Transverse colon (tissue), 4 donors: ENCODE data around the gene TBC1D22B. TPM values are rescaled to one million over a fixed set of nuclear protein-coding genes. Genes with fewer than 3 reads are reported as not detected.

ENCODE experiments used
- DNase-seq: peaks from one replicate; pipeline ENCODE4 v3.0.0-alpha.2; 2019
- H3K27ac ChIP-seq, 4 donors: fragments of 200-600 bp; sonication (generic); 2 replicates each; pipeline ENCODE4 v1.5.1; 2016 to 2018; ENCODE audit warnings: inconsistent platforms in 4 of 4
- H3K27me3 ChIP-seq: fragments of 200-600 bp; sonication (generic); 2 replicates; pipeline ENCODE4 v1.5.1; 2017; ENCODE audit warnings: inconsistent platforms
- H3K36me3 ChIP-seq, 4 donors: fragments of 200-600 bp; sonication (generic); 2 replicates each; pipeline ENCODE4 v1.5.1; 2017 to 2019; ENCODE audit warnings: inconsistent platforms in 4 of 4
- H3K4me1 ChIP-seq, 4 donors: fragments of 200-600 bp; sonication (generic); 2 replicates each; pipeline ENCODE4 v1.5.1; 2017 to 2020; ENCODE audit warnings: inconsistent platforms in 4 of 4
- H3K4me3 ChIP-seq, 4 donors: fragments of 200-600 bp; sonication (generic); 1 replicate in 1 of 4; 2 replicates in 3 of 4; pipeline versions ENCODE4 v1.5.1 to v1.6.1; 2017 to 2019; ENCODE audit warnings: inconsistent platforms in 4 of 4
- H3K9me3 ChIP-seq, 2 donors: fragments of 200-600 bp; sonication (generic); 2 replicates each; pipeline ENCODE4 v1.5.1; 2017 to 2019; ENCODE audit warnings: inconsistent platforms in 2 of 2
- EP300 ChIP-seq: sonication (generic); formaldehyde crosslinking; IDR thresholded peaks from one replicate; pipeline ENCODE4 v1.6.1; 2017; ENCODE audit warnings: antibody characterized with exemption, low read depth
- POLR2A ChIP-seq: fragments of 450-650 bp; IDR thresholded peaks from one replicate; pipeline ENCODE4 v1.6.1; 2016; ENCODE audit warnings: antibody characterized with exemption, mild to moderate bottlenecking, moderate library complexity
- POLR2AphosphoS5 ChIP-seq, 3 donors: sonication (generic); formaldehyde crosslinking; IDR thresholded peaks; one replicate each; pipeline ENCODE4 v1.6.1; 2016; ENCODE audit warnings: antibody characterized with exemption in 3 of 3
- whole genome bisulfite sequencing, 2 donors: methylation state at CpG; one replicate each; pipeline ENCODE4 v1.1.5; 2018; ENCODE audit warnings: low coverage in 1 of 2; 5-methylcytosine and 5-hydroxymethylcytosine counted together
- in situ Hi-C, 4 donors: fragments of 200-750 bp; cut with MboI; loops; one replicate each; pipeline versions ENCODE4 v1.15.0 to v1.15.1; 2017; ENCODE audit warnings: low sequenced_read_pairs in 3 of 4, low pct_ligation_motif_present in 1 of 4, low pct_unique_long_range_greater_than_20kb in 1 of 4
- intact Hi-C: fragments of 100-400 bp; cut with DNase I; formaldehyde crosslinking; loops from one replicate; pipeline ENCODE4 v1.15.1; 2023; ENCODE audit warnings: low total_unique reads
- total RNA-seq, 4 donors: library from RNA; depleted of rRNA; stranded (reverse); fragments of >200 nt; gene quantifications; one replicate each; pipeline ENCODE4 v1.1.0, GENCODE V29; 2016
- TF ChIP-seq, protein P1 (sequence below), 5 experiments: fragments of 200-600 bp in 3 of 5; fragments of 450-650 bp in 2 of 5; sonication (generic) in 3 of 5; IDR thresholded peaks; 1 replicate in 2 of 5; 2 replicates in 3 of 5; pipeline ENCODE4 v1.5.1; 2016 to 2017; ENCODE audit warnings: antibody characterized with exemption in 5 of 5, inconsistent platforms in 3 of 5, mild to moderate bottlenecking in 2 of 5, moderate library complexity in 1 of 5

TBC1D22B gene
- total RNA-seq, 4 donors from 2014 or later = 9.0 to 15.7 (median 12.6) TPM

DNA sequence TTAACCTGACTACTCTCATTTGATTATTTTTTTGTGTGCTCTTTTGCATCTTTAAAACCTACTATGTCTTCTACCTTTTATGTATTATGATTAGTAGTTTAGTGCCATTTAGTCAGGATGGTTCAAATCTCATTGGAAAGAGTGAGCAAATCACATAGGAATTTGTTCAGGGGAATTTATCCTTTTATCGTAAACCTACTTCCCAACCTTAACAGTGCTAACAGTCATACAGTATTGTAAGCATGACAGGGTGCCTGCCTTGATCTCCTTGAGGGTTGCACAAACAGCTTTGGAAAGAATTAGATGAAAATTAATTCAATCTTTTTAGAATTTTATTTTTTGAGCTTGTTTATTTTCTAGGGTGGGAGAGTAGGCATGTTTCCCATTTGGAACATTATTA is 114.5 kb downstream of the TBC1D22B start:
- TF ChIP-seq POLR2AphosphoS5 (IDR thresholded peaks at IDR 0.05) (no peak), EP300 (no peak), POLR2A (no peak)
- TF ChIP-seq, protein P1, sequence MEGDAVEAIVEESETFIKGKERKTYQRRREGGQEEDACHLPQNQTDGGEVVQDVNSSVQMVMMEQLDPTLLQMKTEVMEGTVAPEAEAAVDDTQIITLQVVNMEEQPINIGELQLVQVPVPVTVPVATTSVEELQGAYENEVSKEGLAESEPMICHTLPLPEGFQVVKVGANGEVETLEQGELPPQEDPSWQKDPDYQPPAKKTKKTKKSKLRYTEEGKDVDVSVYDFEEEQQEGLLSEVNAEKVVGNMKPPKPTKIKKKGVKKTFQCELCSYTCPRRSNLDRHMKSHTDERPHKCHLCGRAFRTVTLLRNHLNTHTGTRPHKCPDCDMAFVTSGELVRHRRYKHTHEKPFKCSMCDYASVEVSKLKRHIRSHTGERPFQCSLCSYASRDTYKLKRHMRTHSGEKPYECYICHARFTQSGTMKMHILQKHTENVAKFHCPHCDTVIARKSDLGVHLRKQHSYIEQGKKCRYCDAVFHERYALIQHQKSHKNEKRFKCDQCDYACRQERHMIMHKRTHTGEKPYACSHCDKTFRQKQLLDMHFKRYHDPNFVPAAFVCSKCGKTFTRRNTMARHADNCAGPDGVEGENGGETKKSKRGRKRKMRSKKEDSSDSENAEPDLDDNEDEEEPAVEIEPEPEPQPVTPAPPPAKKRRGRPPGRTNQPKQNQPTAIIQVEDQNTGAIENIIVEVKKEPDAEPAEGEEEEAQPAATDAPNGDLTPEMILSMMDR (IDR thresholded peaks at IDR 0.05) = no peak
- in situ Hi-C loops = no loop called here
- H3K4me1 ChIP-seq = no peaks in the 10 kb centered on the region
- no peaks in the 10 kb centered on the region for H3K9me3 ChIP-seq
- 71 to 94% methylated on average over 1 of the region's 1 CpG for WGBS, 2 donors
- H3K27ac ChIP-seq = no peak overlapping the region
- intact Hi-C loops = no loop called here
- H3K27me3 ChIP-seq = no peaks in the 10 kb centered on the region
- no peak overlapping the region for H3K4me3 ChIP-seq
- H3K36me3 ChIP-seq = peaks cover 0 to 24% (median 6%) of the 10 kb centered on the region in 4 donors
- no peak for DNase-seq

DNA sequence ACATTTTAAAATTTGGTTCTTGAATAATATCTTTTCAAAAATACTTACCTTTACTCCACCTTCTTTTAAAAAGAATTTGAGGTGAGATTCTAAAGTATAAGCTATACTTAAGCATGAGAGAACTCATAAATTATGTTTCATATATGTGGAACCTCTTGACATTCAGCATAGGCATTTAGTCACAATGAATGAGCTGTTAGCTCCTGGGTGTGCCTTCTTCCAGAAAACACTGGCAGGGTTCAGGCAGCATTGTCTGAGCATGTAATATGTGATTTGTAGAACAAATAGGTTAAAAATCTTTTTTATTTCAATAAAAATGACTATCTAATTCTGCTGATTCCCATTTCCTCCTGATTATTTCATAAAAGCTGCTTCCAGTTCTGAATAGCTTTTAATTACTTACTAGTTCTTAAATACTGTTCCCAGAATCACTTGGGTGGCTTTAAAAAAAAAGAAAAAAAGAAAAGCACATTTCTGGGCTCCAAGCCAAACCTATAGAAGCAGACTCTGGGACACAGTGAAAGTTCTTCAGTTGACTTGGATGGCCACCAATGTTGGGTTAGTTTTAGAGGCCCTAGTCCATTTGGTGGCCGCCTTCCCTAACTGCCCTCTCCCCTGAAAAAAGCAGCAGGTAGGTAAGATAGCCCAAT is 116.4 kb downstream of the TBC1D22B start:
- TF ChIP-seq, protein P1 (IDR thresholded peaks at IDR 0.05) = no peak
- no peak for TF ChIP-seq POLR2A
- no peak for TF ChIP-seq EP300
- no peak for TF ChIP-seq POLR2AphosphoS5 (IDR thresholded peaks at IDR 0.05)
- in situ Hi-C loops = no loop called here
- intact Hi-C loops = no loop called here
- Histone ChIP-seq H3K9me3 (no peaks in the 10 kb centered on the region), H3K27ac (no peak overlapping the region), H3K4me1 (no peaks in the 10 kb centered on the region), H3K27me3 (no peaks in the 10 kb centered on the region), H3K4me3 (no peak overlapping the region), H3K36me3 (peaks cover 0 to 27% (median 9%) of the 10 kb centered on the region in 4 donors)
- no peak for DNase-seq
- 80 to 92% methylated on average over 1 of the region's 1 CpG for WGBS, 2 donors

DNA sequence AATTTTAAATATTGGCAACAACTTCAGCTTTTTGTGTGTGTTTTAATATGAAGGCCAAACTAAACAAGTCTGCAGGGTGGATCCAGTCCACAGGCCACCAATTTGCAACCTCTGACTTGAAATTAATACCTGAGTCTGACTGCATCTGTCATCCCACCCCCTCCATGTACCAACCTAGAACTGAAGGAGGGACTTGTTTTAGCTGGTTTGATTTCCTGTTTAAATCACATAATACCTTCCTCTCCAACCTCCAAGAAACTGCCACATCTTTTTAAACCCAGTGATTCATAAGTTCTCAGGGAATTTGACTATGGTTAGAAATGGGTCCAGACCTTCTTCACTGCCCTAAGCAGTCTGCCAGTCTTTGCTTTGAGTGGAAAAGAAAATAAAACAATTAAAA is 117.8 kb downstream of the TBC1D22B start:
- no peaks in the 10 kb centered on the region for H3K4me1 ChIP-seq
- DNase-seq = no peak
- no peaks in the 10 kb centered on the region for H3K9me3 ChIP-seq
- no peak overlapping the region for H3K4me3 ChIP-seq
- peaks cover 0 to 27% (median 12%) of the 10 kb centered on the region in 4 donors for H3K36me3 ChIP-seq
- no peak for TF ChIP-seq EP300
- TF ChIP-seq, protein P1 (IDR thresholded peaks at IDR 0.05) = no peak
- TF ChIP-seq POLR2A = no peak
- no peak for TF ChIP-seq POLR2AphosphoS5 (IDR thresholded peaks at IDR 0.05)
- intact Hi-C loops (no loop called here), in situ Hi-C loops (no loop called here)
- no peak overlapping the region for H3K27ac ChIP-seq
- no peaks in the 10 kb centered on the region for H3K27me3 ChIP-seq

DNA sequence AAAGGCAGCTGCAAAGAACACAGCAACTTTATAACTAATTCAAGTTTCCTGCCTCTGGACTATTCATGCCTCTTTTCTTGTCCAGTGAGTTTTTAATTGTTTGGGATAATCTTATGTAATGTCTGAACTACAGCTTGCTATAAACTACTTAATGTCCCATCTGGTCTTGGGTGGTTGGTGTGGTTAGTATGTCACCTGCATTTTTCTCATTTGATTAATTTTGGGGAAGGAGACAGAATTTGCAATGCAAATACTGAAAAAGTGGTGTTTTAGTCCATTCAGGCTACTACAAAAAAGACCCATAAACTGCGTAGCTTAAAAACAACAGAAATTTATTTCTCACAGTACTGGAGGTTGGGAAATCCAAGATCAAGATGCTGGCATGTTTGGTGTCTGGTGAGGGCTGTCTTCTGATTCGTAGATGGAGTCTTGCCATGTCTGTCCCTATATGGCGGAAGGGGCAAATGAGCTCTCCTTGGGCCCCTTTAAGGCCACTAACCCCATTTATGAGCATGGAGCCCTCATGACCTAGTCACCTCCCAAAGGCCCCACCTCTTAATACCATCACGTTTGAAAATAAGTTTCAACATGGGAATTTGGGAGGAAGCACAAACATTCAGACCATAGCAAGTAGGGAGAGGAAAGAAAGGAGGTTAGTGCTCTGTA is 118.6 kb downstream of the TBC1D22B start:
- H3K27ac ChIP-seq = no peak overlapping the region
- H3K9me3 ChIP-seq = no peaks in the 10 kb centered on the region
- TF ChIP-seq POLR2A (no peak), POLR2AphosphoS5 (IDR thresholded peaks at IDR 0.05) (no peak), EP300 (no peak)
- TF ChIP-seq, protein P1 (IDR thresholded peaks at IDR 0.05) = no peak
- H3K27me3 ChIP-seq = no peaks in the 10 kb centered on the region
- in situ Hi-C loops (no loop called here), intact Hi-C loops (no loop called here)
- DNase-seq = no peak
- H3K4me3 ChIP-seq = no peak overlapping the region
- peaks cover 0 to 31% (median 11%) of the 10 kb centered on the region in 4 donors for H3K36me3 ChIP-seq
- WGBS, 2 donors = 76 to 100% methylated on average over 1 to 4 of the region's 4 CpGs
- no peaks in the 10 kb centered on the region for H3K4me1 ChIP-seq
